ENCODE results near the gene PVALB.
"Not testable (repeated sequence)": the region's sequence is repeated elsewhere in the genome, so short reads cannot be mapped to it uniquely, and the experiment has no call there.

PVALB gene

GRCh38 chr22:36761553-36762240 lies 55.1 kb downstream of the PVALB start:
- Histone ChIP-seq H3K27me3 (ENCODE audit: insufficient read depth, low read length) (no peaks in the 10 kb centered on the region), H2AFZ (ENCODE audit: low read depth, low read length) (no peak overlapping the region), H3K9me3 (ENCODE audit: low read length) (peaks cover 3% of the 10 kb centered on the region), H3K4me1 (ENCODE audit: insufficient read depth, low read length) (no peaks in the 10 kb centered on the region), H3K36me3 (ENCODE audit: insufficient read depth, low read length) (peaks cover 57% of the 10 kb centered on the region), H3K4me3 (ENCODE audit: low read length) (no peak overlapping the region)

GRCh38 chr22:36760786-36761185 lies 56.0 kb downstream of the PVALB start:
- H3K9me3 ChIP-seq (ENCODE audit: low read length), result peaks cover 3% of the 10 kb centered on the region
- H3K4me1 ChIP-seq (ENCODE audit: insufficient read depth, low read length), result no peaks in the 10 kb centered on the region
- H2AFZ ChIP-seq (ENCODE audit: low read depth, low read length), result no peak overlapping the region
- H3K4me3 ChIP-seq (ENCODE audit: low read length), result no peak overlapping the region
- H3K27me3 ChIP-seq (ENCODE audit: insufficient read depth, low read length), result no peaks in the 10 kb centered on the region
- peaks cover 53% of the 10 kb centered on the region for H3K36me3 ChIP-seq (ENCODE audit: insufficient read depth, low read length)

- H2AFZ ChIP-seq (ENCODE audit: low read depth, low read length), result no peak overlapping the region
- H3K9me3 ChIP-seq (ENCODE audit: low read length), result peaks cover 3% of the 10 kb centered on the region
- H3K36me3 ChIP-seq (ENCODE audit: insufficient read depth, low read length), result peaks cover 41% of the 10 kb centered on the region
- H3K4me3 ChIP-seq (ENCODE audit: low read length), result no peak overlapping the region
- no peaks in the 10 kb centered on the region for H3K27me3 ChIP-seq (ENCODE audit: insufficient read depth, low read length)
- H3K4me1 ChIP-seq (ENCODE audit: insufficient read depth, low read length), result no peaks in the 10 kb centered on the region
These were observed 57.2 kb downstream of the PVALB start for GRCh38 chr22:36759481-36760159.

GRCh38 chr22:36758792-36759271 lies 58.0 kb downstream of the PVALB start:
- H3K27me3 ChIP-seq (ENCODE audit: insufficient read depth, low read length), result peaks cover 2% of the 10 kb centered on the region
- H3K36me3 ChIP-seq (ENCODE audit: insufficient read depth, low read length), result peaks cover 34% of the 10 kb centered on the region
- H3K9me3 ChIP-seq (ENCODE audit: low read length), result peaks cover 3% of the 10 kb centered on the region
- no peaks in the 10 kb centered on the region for H3K4me1 ChIP-seq (ENCODE audit: insufficient read depth, low read length)
- no peak overlapping the region for H2AFZ ChIP-seq (ENCODE audit: low read depth, low read length)
- H3K4me3 ChIP-seq (ENCODE audit: low read length), result no peak overlapping the region

GRCh38 chr22:36757668-36758211 lies 59.1 kb downstream of the PVALB start:
- no peaks in the 10 kb centered on the region for H3K4me1 ChIP-seq (ENCODE audit: insufficient read depth, low read length)
- H3K4me3 ChIP-seq (ENCODE audit: low read length), result no peak overlapping the region
- no peak overlapping the region for H2AFZ ChIP-seq (ENCODE audit: low read depth, low read length)
- peaks cover 2% of the 10 kb centered on the region for H3K27me3 ChIP-seq (ENCODE audit: insufficient read depth, low read length)
- no peaks in the 10 kb centered on the region for H3K9me3 ChIP-seq (ENCODE audit: low read length)
- peaks cover 23% of the 10 kb centered on the region for H3K36me3 ChIP-seq (ENCODE audit: insufficient read depth, low read length)

- no peak overlapping the region for H2AFZ ChIP-seq (ENCODE audit: low read depth, low read length)
- peaks cover 7% of the 10 kb centered on the region for H3K27me3 ChIP-seq (ENCODE audit: insufficient read depth, low read length)
- H3K9me3 ChIP-seq (ENCODE audit: low read length), result no peaks in the 10 kb centered on the region
- no peaks in the 10 kb centered on the region for H3K4me1 ChIP-seq (ENCODE audit: insufficient read depth, low read length)
- H3K36me3 ChIP-seq (ENCODE audit: insufficient read depth, low read length), result peaks cover 16% of the 10 kb centered on the region
- no peak overlapping the region for H3K4me3 ChIP-seq (ENCODE audit: low read length)
These were observed 59.8 kb downstream of the PVALB start for GRCh38 chr22:36756746-36757655.

GRCh38 chr22:36756031-36756430 lies 60.8 kb downstream of the PVALB start:
- no peaks in the 10 kb centered on the region for H3K4me1 ChIP-seq (ENCODE audit: insufficient read depth, low read length)

GRCh38 chr22:36755316-36755715 lies 61.5 kb downstream of the PVALB start:
- H3K9me3 ChIP-seq (ENCODE audit: low read length), result no peaks in the 10 kb centered on the region
- peaks cover 7% of the 10 kb centered on the region for H3K27me3 ChIP-seq (ENCODE audit: insufficient read depth, low read length)
- no peak overlapping the region for H3K4me3 ChIP-seq (ENCODE audit: low read length)
- no peaks in the 10 kb centered on the region for H3K4me1 ChIP-seq (ENCODE audit: insufficient read depth, low read length)
- peaks cover under 1% of the 10 kb centered on the region for H3K36me3 ChIP-seq (ENCODE audit: insufficient read depth, low read length)
- H2AFZ ChIP-seq (ENCODE audit: low read depth, low read length), result no peak overlapping the region

More at GRCh38 chr22:36756031-36756430, 60.8 kb downstream of the PVALB start:
- no peaks in the 10 kb centered on the region for H3K9me3 ChIP-seq (ENCODE audit: low read length)
- H2AFZ ChIP-seq (ENCODE audit: low read depth, low read length), result no peak overlapping the region
- peaks cover 7% of the 10 kb centered on the region for H3K27me3 ChIP-seq (ENCODE audit: insufficient read depth, low read length)
- H3K36me3 ChIP-seq (ENCODE audit: insufficient read depth, low read length), result peaks cover 8% of the 10 kb centered on the region
- H3K4me3 ChIP-seq (ENCODE audit: low read length), result no peak overlapping the region

- not testable (repeated sequence) for H3K4me3 ChIP-seq (ENCODE audit: low read length); H3K27me3 ChIP-seq (ENCODE audit: insufficient read depth, low read length); H3K9me3 ChIP-seq (ENCODE audit: low read length); H2AFZ ChIP-seq (ENCODE audit: low read depth, low read length); H3K36me3 ChIP-seq (ENCODE audit: insufficient read depth, low read length); H3K4me1 ChIP-seq (ENCODE audit: insufficient read depth, low read length)
These were observed 62.0 kb downstream of the PVALB start for GRCh38 chr22:36754881-36755280.

GRCh38 chr22:36753916-36754315 lies 62.9 kb downstream of the PVALB start:
- H3K4me3 ChIP-seq (ENCODE audit: low read length), result no peak overlapping the region
- no peaks in the 10 kb centered on the region for H3K36me3 ChIP-seq (ENCODE audit: insufficient read depth, low read length)
- peaks cover 7% of the 10 kb centered on the region for H3K27me3 ChIP-seq (ENCODE audit: insufficient read depth, low read length)
- no peaks in the 10 kb centered on the region for H3K4me1 ChIP-seq (ENCODE audit: insufficient read depth, low read length)
- no peak overlapping the region for H2AFZ ChIP-seq (ENCODE audit: low read depth, low read length)
- H3K9me3 ChIP-seq (ENCODE audit: low read length), result no peaks in the 10 kb centered on the region

- H3K4me1 ChIP-seq (ENCODE audit: insufficient read depth, low read length), result no peaks in the 10 kb centered on the region
- H3K36me3 ChIP-seq (ENCODE audit: insufficient read depth, low read length), result no peaks in the 10 kb centered on the region
- H3K4me3 ChIP-seq (ENCODE audit: low read length), result no peak overlapping the region
- H3K9me3 ChIP-seq (ENCODE audit: low read length), result no peaks in the 10 kb centered on the region
- H3K27me3 ChIP-seq (ENCODE audit: insufficient read depth, low read length), result peaks cover 7% of the 10 kb centered on the region
- H2AFZ ChIP-seq (ENCODE audit: low read depth, low read length), result no peak overlapping the region
These were observed 63.6 kb downstream of the PVALB start for GRCh38 chr22:36753120-36753802.
